HCEC 1CT (cell line): ENCODE data around the gene FAM221A.
"Not testable (repeated sequence)": the region's sequence is repeated elsewhere in the genome, so short reads cannot be mapped to it uniquely, and the experiment has no call there.

ENCODE experiments used
- DNase-seq: peaks from one replicate; pipeline ENCODE4 v3.0.0-alpha.2; 2017

FAM221A gene, protein sequence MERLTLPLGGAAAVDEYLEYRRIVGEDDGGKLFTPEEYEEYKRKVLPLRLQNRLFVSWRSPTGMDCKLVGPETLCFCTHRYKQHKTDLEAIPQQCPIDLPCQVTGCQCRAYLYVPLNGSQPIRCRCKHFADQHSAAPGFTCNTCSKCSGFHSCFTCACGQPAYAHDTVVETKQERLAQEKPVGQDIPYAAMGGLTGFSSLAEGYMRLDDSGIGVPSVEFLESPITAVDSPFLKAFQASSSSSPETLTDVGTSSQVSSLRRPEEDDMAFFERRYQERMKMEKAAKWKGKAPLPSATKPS

DNA sequence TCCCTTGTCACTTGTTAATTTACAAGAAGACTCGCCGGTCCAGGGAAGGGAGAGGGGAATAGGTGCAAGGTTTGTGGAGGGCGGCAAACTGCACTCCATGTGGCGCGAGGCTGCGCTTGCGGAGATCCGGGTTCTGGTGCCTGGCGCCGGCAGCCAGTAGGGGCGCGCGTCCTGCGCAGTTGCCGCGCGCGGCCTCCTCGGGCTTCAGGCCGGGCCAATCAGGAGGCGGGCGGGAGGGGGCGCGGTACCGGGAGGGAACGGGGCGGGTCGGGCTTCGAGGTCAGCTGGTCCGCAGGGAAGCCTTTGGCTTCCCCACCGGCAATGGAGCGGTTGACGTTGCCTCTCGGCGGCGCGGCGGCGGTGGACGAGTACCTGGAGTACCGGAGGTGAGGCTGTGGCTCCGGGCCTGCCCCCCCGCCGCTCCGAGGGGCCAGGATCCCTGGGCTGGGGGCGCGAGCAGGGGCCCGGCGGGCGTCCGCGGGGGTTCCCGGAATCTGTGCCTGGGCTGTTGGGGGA is at the start of gene FAM221A:
FAM221A (plus strand) TSS at position 302 of the 516 bp plus-strand sequence; CDS start at position 322, 20 bp downstream.
- peak; percentile 40 for DNase-seq

DNA sequence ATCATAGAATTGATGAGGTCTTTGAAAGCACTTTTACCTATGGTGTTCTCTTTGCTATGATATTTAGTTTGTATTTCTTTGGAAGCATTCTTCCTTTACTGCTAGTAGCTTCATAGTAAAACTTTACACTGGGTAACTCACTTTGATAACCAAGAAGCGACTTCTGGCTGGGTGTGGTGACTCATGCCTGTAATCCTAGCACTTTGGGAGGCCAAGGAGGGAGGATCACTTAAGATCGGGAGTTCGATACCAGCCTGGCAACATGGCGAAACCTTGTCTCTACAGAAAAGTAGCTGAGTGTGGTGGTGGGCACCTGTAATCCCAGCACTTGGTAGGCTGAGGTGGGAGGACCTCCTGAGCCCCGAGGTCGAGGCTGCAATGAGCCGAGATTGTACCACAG is 46.6 kb upstream of the FAM221A start:
- DNase-seq, result no peak

DNA sequence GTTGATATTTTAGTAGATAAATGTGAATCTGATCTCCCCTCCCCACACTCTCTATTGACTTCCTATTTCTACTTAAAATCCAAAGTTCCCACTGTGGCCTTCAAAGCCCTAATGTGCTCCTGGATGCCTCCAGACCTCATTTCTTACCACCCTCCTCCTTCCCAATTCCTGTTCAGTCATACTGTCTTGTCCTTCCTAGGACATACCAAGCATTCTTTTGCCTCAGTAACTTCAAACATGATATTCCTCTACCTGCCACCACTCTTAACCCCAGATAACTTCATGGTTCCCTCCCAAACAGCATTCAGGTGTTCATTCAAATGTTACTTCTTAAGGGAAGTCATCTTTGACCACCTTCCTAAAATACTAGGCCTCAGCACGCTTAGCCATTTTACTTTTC is 34.2 kb upstream of the FAM221A start:
- no peak for DNase-seq

DNA sequence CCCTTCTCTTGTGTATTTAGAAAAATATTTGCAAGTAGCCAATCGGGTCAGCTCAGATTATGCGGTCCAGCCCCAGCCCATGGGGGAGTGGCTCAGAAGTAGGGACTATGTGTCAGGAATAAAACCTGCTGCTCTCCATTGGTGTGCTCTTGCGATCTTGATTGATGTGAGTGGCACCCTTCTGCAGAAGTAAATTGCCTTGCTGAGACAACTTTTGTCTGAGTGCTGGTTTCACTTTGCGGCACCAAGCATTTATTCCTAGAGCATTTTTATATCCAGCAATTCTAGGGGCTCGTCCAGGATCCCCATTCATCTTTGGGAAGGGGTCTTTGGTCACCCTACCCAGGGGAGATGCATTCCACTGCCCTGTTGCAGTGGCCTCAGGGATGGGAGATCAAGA is 26.1 kb upstream of the FAM221A start:
- no peak for DNase-seq

DNA sequence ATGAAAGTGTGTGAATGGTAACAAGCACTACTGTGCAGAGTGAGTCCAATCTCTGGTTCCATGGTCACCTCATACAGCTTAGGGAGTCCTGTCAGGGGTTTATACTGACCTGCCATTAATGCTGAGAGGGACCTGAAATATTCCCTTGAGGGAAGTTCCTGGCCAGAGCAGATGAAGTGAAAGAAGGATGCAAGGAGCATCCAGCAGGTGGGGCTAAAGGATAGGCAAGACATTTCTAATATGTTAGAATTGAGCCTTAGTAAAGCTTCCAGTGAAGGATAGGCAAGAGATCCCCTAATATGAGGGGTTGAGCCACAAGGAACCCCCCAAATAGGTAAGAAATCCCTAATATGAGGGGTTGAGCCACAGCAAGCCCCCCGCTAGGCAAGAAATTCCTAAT is 25.5 kb upstream of the FAM221A start:
- peak; percentile 30 for DNase-seq

DNA sequence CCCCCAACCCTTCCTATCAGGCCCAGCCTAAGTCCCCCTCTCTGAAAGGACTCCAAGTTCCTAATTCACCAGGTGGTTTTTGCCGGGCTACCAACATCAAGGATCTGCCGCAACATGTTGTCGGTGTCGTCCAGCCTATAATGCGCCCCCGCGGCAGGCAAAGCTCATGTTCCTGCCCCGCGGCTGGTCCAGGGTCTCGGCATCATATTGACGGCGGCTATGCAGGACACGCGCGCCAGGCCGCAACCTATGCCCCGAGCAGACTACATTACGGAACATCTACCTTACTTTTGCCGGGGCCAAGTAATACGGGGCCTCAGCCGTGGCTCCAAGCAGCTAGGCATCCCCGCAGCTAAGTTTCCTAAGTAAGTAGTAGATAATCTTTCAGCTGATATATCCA is 24.6 kb upstream of the FAM221A start:
- no peak for DNase-seq

DNA sequence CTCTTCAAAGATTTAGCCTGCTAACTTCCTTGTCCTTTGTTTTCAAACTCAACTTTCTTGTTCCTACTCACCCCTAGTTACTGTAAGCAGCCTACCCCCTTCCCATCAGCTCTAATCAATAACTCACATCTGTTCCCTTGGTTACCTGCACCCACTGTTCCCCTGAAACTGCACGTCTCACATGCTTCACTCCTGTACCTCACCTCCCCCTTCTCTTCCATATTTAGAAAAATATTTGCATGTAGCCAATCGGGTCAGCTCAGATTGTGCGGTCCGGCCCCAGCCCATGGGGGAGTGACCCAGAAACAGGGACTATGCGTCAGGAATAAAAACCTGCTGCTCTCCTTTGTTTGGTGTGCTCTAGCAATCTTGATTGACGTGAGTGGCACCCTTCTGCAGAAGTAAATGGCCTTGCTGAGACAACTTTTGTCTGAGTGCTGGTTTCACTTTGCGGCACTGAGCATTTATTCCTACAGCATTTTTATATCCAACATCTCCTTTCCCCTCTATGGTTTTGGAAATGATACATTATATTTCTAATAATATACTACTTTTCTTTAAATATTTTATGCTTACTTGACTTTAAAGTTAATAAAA is 21.1 kb upstream of the FAM221A start:
- no peak for DNase-seq

DNA sequence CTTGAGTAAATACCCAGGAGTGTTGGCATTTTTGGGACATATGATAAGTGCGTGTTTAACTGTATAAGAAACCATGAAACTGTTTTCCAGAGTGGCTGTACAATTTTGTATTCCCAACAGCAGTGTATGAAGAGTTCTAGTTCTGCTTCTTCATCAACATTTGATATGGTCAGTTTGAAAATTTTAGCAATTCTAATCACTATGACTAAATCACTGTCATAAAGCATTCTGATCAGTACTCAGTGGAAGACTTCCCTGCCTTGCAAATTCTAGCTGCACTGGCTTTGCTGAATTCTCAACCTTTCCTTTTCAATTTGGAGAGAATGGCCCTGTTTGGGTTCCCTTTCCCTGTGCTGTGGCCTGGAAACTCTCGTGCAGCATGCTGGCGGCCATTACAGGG is 18.6 kb upstream of the FAM221A start:
- no peak for DNase-seq

DNA sequence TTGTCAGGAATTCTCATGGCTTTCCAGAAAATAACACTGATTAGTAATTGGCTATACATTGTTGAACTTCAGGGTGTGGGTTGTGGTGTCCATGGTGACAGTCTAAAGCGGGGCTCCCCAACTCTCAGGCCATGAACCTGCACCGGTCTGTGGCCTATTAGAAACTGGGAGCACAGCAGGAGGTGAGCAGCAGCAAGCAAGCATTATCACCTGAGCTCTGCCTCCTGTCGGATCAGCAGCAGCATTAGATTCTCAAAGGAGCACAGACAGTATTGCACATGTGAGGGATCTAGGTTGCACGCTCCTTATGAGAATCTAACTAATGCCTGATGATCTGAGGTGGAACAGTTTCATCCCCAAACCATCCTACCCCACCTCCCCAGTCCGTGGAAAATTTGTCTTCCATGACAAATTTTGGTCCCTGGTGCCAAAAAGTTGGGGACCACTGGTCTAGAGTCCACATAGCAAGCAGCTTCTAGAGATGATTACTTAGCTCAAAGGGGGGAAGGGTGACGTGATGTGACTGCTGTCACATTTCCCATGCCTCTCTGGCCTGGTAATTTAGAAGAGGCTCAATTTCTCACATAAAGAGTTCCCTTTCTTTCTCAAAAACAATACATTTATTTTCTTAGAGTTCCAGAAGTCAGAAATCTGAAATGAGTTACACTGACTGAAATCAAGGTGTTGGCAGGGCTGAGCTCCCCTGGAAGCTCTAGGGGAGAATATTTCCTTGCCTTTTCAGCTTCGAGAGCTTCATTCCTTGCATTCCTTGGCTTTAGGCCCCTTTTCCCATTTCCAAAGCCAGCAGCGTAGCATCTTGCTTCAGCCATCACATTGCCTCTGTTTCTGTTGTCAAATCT is 17.6 kb upstream of the FAM221A start:
- no peak for DNase-seq

DNA sequence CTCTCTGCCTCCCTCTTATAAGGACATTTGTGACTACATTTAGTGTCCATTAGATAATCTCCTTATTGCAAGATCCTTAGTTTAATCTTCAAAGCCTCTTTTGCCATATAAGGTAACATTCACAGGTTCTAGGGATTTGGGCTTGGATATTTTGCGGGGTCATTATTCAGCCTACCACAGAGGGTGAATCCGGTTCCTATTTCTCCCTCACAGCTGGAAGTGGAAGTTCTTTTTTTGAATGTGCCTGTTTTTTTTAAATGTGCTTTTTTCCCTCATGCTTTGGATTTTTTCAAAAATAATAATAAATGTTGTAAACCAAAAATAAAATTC is 17.1 kb upstream of the FAM221A start:
- DNase-seq, result no peak

DNA sequence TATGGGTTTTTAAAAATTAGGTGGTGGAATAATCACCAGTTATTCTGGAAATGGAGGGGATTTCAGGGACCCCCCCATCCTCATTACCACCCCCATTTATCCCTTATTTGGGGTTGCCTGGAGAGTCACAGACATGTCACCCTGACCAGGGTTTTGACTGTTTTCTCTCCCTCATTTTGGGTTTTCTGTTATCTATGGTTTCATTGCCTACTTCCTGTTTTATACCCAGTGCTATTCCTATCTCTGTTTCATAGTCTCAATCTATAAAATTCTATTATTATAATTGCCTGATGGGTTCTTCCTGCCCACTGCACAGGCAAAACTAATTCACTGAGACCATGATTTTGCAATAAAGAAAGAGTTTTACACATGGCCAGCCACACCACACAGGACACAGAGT is 15.9 kb upstream of the FAM221A start:
- DNase-seq, result no peak

DNA sequence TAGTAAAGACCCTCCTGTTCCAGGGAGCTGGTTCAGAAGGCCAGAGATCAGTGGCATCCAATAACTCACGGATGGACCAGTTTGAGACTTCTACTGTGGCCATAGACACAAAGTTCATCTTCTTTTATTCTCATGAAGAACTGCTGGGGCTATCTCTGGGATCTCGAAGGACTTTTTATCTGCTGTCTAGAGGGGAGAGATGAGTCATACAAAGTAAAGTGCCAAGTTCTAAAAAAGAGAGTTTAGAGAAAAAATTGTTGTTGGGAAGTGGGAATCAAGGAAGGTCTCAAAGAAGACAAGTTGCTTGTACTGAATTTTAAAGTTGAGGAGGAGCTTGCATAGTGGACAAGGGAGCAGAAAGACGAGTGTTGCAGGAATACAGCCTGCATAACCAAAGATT is 8.0 kb upstream of the FAM221A start:
- no peak for DNase-seq

DNA sequence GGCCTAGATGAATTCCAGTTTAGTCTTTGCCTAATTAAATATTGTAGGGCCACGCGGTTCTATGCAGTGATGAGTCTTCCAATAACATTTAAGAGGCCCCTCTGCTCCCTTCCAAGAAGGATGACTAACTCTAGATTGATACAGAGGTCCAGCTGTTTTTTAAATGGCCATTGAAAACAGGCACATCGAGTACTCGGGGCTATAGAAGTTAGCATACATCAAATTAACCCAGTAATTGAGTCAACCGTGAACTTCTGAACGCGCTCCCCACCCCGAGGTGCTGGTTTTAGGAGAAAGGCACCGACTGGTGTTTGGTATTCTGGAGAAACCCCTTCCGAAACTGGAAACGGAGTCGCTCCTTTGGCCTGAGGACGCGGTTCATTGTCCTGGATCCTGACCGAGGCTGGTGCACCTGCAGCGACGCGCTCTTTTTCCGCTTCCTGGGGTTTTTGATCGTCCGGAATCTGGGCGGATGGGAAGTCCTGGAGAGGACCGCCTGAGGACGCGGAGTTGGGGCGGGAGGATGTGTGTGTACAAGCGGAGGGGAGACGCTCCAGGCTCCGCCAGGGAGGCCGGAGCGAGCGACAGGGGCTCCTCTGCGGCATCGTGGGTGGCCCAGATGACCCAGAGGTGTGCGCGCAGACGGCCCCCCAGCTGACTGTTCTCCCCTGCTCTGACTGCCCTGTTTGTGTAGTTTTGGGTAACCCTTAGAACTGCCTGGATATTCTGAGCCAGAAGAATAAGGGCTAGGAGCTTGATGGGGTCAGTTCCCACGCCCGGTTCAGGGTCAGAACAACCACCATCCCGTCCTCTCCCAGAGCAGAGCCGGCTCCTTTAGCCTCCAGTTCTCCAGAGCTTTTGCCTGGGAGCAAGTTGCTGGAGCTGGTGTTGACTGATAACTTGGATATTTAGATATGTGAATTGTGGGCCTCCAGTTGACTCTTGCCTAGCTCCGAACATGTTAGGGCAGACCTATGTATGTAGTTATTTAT is 711 bp downstream of the FAM221A start:
- DNase-seq, result peak; percentile 60

DNA sequence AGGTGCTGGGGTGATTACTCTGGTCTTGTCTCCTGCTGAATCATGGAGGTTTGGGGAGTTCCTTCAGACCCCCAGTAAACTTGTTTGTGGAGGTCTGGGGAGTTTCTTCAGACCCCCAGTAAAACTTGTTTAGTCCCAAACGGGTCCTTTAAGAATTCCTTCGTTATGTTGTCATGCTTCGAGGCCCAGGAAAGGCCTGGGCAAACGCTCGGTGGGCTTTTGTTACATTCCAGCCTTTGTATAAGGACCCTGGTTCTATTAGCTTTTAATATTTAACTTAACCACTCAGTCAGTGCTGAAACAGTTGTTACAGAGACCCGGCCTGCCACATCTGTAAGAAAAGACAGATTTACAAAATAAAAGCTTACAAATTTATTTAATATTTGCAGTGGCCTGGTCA is 4.0 kb downstream of the FAM221A start:
- not testable (repeated sequence) for DNase-seq

DNA sequence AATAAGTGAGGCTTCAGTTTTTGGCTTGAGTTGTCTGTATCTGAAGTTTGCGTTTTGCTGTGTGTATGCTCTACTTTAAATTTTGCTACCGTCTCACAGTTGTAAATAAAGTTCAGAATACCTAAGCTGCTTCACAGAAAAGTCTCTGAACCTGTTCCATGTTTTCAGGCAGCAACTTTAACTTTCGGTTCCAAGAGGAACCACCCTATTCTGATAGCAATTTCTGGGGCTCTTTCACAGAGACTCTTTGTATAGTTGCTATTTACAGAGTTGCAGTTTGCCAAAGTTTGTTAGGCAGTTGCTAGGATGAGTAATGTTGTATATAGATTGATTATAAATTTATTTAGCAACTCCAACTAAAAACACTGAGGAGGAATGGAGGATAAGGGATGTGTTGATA is 5.7 kb downstream of the FAM221A start:
- DNase-seq, result no peak

DNA sequence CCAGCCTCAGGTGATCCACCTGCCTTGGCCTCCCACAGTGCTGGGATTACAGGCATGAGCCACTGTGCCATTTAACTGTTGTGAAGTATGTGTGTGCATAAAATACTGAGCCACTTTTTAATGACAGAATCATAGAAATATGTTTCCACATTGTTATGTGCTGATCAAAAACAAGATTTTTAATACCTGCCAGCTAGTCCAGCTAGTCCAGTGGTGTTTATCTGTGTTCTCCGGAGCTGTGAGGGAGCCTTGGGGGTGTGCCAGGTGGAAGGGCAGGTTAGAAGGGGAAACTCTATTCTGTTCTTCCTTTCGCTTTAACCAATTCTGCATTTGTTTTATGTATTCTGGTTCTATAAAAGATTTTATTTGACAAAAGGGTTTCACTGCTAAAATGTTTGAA is 7.0 kb downstream of the FAM221A start:
- DNase-seq, result no peak

DNA sequence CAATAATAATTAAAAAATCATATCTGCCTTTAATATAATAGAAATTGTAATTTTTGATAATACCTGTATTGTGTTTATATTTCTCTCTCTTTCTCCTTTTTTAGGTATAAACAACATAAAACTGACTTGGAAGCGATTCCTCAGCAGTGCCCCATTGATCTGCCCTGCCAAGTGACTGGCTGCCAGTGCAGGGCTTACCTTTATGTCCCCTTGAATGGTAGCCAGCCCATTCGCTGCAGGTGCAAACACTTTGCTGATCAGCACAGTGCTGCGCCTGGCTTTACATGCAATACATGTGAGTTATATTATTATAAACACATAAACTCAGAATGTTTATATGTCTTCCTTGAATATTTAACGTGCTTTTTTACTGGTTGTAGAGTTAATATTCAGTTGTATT is 9.2 kb downstream of the FAM221A start:
- DNase-seq, result no peak

DNA sequence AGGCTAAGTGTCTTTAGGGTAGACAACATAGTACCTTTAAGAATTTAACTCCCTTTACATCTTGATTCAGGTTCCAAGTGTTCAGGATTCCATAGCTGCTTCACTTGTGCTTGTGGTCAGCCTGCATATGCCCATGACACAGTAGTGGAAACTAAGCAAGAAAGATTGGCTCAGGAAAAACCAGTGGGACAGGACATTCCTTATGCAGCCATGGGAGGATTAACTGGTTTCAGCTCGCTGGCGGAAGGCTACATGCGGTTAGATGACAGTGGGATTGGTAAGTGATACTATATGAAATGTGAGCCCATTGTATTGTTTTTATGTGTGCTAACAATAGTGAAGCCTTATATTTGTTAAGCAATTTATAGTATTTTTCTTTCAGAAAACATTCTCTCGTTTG is 11.3 kb downstream of the FAM221A start:
- no peak for DNase-seq

DNA sequence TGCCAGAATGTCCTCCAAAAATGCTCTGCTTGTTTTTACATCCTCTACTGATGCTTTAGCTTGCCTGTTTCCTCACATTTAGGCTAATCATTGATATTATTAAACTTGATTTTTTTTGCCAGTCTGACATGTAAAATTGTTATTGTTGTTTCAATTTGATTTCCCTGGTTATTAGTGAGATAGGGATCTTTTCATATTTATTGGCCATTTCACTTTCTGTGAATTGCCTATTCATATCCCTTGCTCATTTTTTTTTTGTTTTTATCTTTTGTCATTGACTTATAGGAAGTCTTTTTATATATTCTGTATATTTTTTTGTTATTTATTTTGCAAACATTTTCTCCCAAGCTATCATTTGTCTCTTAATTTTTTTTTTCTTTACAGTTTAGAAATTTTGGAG is 13.2 kb downstream of the FAM221A start:
- DNase-seq, result no peak

DNA sequence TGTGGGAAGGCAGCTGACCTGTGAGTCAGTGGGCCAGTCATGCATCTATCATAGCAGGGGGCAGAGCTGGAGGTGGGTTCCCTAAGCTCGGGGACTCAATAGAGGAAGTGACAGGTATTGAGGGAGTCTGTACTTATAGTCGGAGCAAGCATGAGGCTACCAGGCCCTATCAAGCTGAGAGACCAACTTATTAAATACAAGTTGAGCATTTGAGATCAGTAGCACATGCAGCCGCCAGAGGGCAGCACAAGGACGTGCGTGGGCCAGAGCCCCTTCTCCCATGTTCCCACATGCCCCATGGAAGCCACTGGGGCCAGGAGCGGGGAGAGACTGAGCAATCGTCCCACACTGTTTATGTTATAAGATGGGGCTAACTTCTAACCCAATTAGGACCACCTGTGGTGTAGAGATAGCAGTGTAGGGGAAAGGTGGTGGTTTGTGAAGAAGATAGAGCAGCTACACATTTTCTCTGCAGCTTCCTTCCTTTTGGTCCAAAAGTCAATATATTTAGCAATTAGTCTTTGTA is 17.0 kb downstream of the FAM221A start:
- DNase-seq, result peak; percentile 42

DNA sequence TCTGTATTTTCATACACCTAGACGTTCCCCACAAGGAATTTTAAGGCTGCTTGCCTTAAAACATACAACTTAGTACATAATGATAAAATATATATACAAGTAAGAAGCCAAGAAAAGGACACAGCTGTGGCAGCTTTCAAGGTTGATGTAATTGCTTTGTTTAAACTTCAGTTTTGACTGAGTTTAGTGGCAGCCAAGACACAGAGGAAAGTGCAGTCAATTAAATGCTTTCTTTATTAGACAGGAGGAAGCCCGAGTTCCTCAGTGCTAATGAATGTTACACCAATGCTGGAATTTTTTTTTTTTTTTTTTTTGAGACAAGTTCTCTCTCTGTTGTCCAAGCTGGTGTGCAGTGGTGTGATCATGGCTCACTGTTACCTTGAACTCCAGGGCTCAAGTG is 18.8 kb downstream of the FAM221A start:
- DNase-seq, result no peak

DNA sequence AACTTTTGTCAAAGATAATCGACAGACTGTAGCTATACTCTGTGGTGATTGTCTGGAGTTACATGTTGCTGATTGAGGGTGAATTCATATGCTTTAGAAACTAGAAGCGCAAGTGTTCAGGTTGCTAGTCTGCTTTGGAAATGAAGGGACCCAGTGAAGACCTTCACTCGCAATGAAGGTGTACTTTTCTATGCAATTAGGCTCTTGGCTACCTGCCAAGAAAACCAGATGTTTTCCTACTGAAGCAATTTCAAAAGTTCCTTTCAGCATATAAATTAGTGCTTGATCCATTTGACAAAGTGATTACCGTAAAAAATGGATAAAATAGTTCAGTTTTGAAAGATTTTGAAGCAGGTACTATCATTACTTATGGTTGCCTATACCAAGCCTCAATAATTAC is 20.0 kb downstream of the FAM221A start:
- DNase-seq, result no peak
